Body of pancreas (tissue), 4 donors: ENCODE results near the gene CDH20.

ENCODE experiments used
- CTCF ChIP-seq, 7 experiments: fragments of 450-650 bp in 4 of 7; fragments of 200-600 bp in 3 of 7; sonication (generic) in 3 of 7; IDR thresholded peaks; one replicate each; pipeline ENCODE4 v1.5.1; 2016 to 2019; ENCODE audit warnings: antibody characterized with exemption in 7 of 7
- POLR2A ChIP-seq, 3 donors: fragments of 450-650 bp; IDR thresholded peaks; one replicate each; pipeline ENCODE4 v1.6.1; 2016; ENCODE audit warnings: antibody characterized with exemption in 3 of 3, mild to moderate bottlenecking in 2 of 3

GRCh38 chr18:61394983-61395382, 61.8 kb downstream of the CDH20 start:
- TF ChIP-seq CTCF (IDR thresholded peaks at IDR 0.05) (no peak), POLR2A (IDR thresholded peaks at IDR 0.05) (no peak)
